GM06990 (cell line): ENCODE results near the gene SVOPL.

Experiments
- DNase-seq: peaks from one replicate; pipeline ENCODE4 v3.0.0-alpha.2; 2011; ENCODE audit not compliant: insufficient read length; ENCODE audit errors: extremely low read depth
- H3K27me3 ChIP-seq: replicated peaks from 2 replicates; pipeline ENCODE4 v1.6.0; 2011; ENCODE audit warnings: low read length; ENCODE audit not compliant: control insufficient read depth, insufficient read depth
- H3K36me3 ChIP-seq: 2 replicates; pipeline ENCODE4 v1.5.1; 2011; ENCODE audit warnings: low read length; ENCODE audit not compliant: control insufficient read depth, insufficient read depth
- H3K4me3 ChIP-seq: replicated peaks from 2 replicates; pipeline ENCODE4 v1.5.1; 2011; ENCODE audit warnings: low read depth, mild to moderate bottlenecking, control low read depth, low read length
- CTCF ChIP-seq: IDR thresholded peaks from 2 replicates; pipeline ENCODE4 v1.5.1; 2011; ENCODE audit warnings: low read length, control low read depth, mild to moderate bottlenecking, inconsistent platforms; ENCODE audit not compliant: insufficient read depth, poor library complexity, severe bottlenecking

SVOPL gene

GRCh38 chr7:138587485-138587884, 113.7 kb downstream of the SVOPL start:
- TF ChIP-seq CTCF = no peak
- H3K27me3 ChIP-seq = no peaks in the 10 kb centered on the region
- H3K4me3 ChIP-seq = no peak overlapping the region
- no peaks in the 10 kb centered on the region; the same call in 1 of the 2 replicates for H3K36me3 ChIP-seq
- DNase-seq = no peak

- Histone ChIP-seq H3K4me3 (no peak overlapping the region), H3K27me3 (no peaks in the 10 kb centered on the region), H3K36me3 (no peaks in the 10 kb centered on the region; the same call in 1 of the 2 replicates)
- no peak for TF ChIP-seq CTCF
- DNase-seq = no peak
These were observed 115.7 kb downstream of the SVOPL start for GRCh38 chr7:138585283-138585993.

- no peak for TF ChIP-seq CTCF
- Histone ChIP-seq H3K4me3 (no peak overlapping the region), H3K27me3 (no peaks in the 10 kb centered on the region), H3K36me3 (no peaks in the 10 kb centered on the region; the same call in 1 of the 2 replicates)
- DNase-seq = no peak
These were observed 116.5 kb downstream of the SVOPL start for GRCh38 chr7:138584696-138585095.

GRCh38 chr7:138584283-138584682, 116.9 kb downstream of the SVOPL start:
- H3K27me3 ChIP-seq = no peaks in the 10 kb centered on the region
- no peaks in the 10 kb centered on the region; the same call in 1 of the 2 replicates for H3K36me3 ChIP-seq
- no peak overlapping the region for H3K4me3 ChIP-seq
- DNase-seq = no peak
- no peak for TF ChIP-seq CTCF

GRCh38 chr7:138581065-138581464, 120.1 kb downstream of the SVOPL start:
- Histone ChIP-seq H3K27me3 (no peaks in the 10 kb centered on the region), H3K36me3 (no peaks in the 10 kb centered on the region; the same call in 1 of the 2 replicates), H3K4me3 (no peak overlapping the region)
- no peak for DNase-seq
- TF ChIP-seq CTCF = no peak

GRCh38 chr7:138579671-138580070, 121.5 kb downstream of the SVOPL start:
- no peak for TF ChIP-seq CTCF
- Histone ChIP-seq H3K4me3 (no peak overlapping the region), H3K27me3 (no peaks in the 10 kb centered on the region), H3K36me3 (no peaks in the 10 kb centered on the region)
- no peak for DNase-seq
